NCI-H1930 (cell line): ENCODE results near the gene RNF223.

Source experiments
- DNase-seq, 2 experiments: peaks; one replicate each; lab custom pipeline; 2025; lab: John Stamatoyannopoulos, UW

Gene RNF223

GRCh38 chr1:1073743-1074587, at the start of gene RNF223:
Gene RNF223, minus strand, starts transcription at chr1:1074306. Its CDS starts 1,740 bp downstream, at chr1:1072566.
- DNase-seq = no peak

GRCh38 chr1:1122981-1123480, 48.9 kb upstream of the RNF223 start:
- no peak for DNase-seq

GRCh38 chr1:1122078-1122811, 48.1 kb upstream of the RNF223 start:
- DNase-seq = peak; percentile 63 to 77

- DNase-seq = no peak
Observed at GRCh38 chr1:1121611-1122077, 47.5 kb upstream of the RNF223 start.

GRCh38 chr1:1120866-1121591, 46.9 kb upstream of the RNF223 start:
- DNase-seq = no peak

- DNase-seq = no peak
Observed at GRCh38 chr1:1120096-1120495, 46.0 kb upstream of the RNF223 start.

GRCh38 chr1:1119272-1119890, 45.3 kb upstream of the RNF223 start:
- no peak for DNase-seq

GRCh38 chr1:1118876-1119220, 44.7 kb upstream of the RNF223 start:
- DNase-seq = no peak

- DNase-seq = no peak
Observed at GRCh38 chr1:1118011-1118875, 44.1 kb upstream of the RNF223 start.

- DNase-seq = no peak
Observed at GRCh38 chr1:1117469-1117831, 43.3 kb upstream of the RNF223 start.

GRCh38 chr1:1116701-1117468, 42.8 kb upstream of the RNF223 start:
- DNase-seq = no peak

GRCh38 chr1:1115786-1116700, 41.9 kb upstream of the RNF223 start, which contains the start of gene C1orf159:
Gene C1orf159, minus strand, starts transcription at chr1:1116089. Its CDS starts 24,546 bp downstream, at chr1:1091543.
- DNase-seq = peak; percentile 99 to 100

- DNase-seq = no peak
Observed at GRCh38 chr1:1115136-1115785, 41.2 kb upstream of the RNF223 start.

GRCh38 chr1:1114431-1114830, 40.3 kb upstream of the RNF223 start:
- DNase-seq = no peak

GRCh38 chr1:1112237-1112985, 38.3 kb upstream of the RNF223 start:
- DNase-seq = no peak

- no peak for DNase-seq
Observed at GRCh38 chr1:1111516-1112236, 37.6 kb upstream of the RNF223 start.

GRCh38 chr1:1110561-1110971, 36.5 kb upstream of the RNF223 start:
- DNase-seq = no peak
